Liver (tissue), 3 donors: Measurements from ENCODE around the gene DNAH10.

Experiments
- ATF3 ChIP-seq: IDR thresholded peaks from 2 replicates; pipeline ENCODE4 v1.6.1; 2016; ENCODE audit warnings: antibody characterized with exemption
- CTCF ChIP-seq: fragments of 150-350 bp; IDR thresholded peaks from 2 replicates; pipeline ENCODE4 v1.5.1; 2017; ENCODE audit warnings: improper control_type of control experiment, low read depth, low read length; ENCODE audit not compliant: missing input control
- EGR1 ChIP-seq, 2 donors: IDR thresholded peaks; 2 replicates each; pipeline ENCODE4 v1.6.1; 2016 to 2018; ENCODE audit warnings: antibody characterized with exemption in 2 of 2, low read depth in 2 of 2
- FOXA2 ChIP-seq: IDR thresholded peaks from 2 replicates; pipeline ENCODE4 v1.6.1; 2016; ENCODE audit warnings: antibody characterized with exemption
- GABPA ChIP-seq, 2 donors: IDR thresholded peaks in 1 of 2; conservative IDR thresholded peaks in 1 of 2; 2 replicates each; pipeline ENCODE4 v1.6.1; 2016; ENCODE audit warnings: antibody characterized with exemption in 2 of 2, mild to moderate bottlenecking in 1 of 2, moderate library complexity in 1 of 2
- JUND ChIP-seq, 2 donors: IDR thresholded peaks; 2 replicates each; pipeline ENCODE4 v1.6.1; 2016; ENCODE audit warnings: antibody characterized with exemption in 2 of 2
- MAX ChIP-seq: IDR thresholded peaks from 2 replicates; pipeline ENCODE4 v1.6.1; 2016; ENCODE audit warnings: antibody characterized with exemption
- RAD21 ChIP-seq, 2 donors: IDR thresholded peaks; 2 replicates each; pipeline ENCODE4 v1.6.1; 2016; ENCODE audit warnings: antibody characterized with exemption in 2 of 2, mild to moderate bottlenecking in 2 of 2
- REST ChIP-seq: IDR thresholded peaks from 2 replicates; pipeline ENCODE4 v1.6.1; 2016; ENCODE audit warnings: antibody characterized with exemption, mild to moderate bottlenecking
- SP1 ChIP-seq: IDR thresholded peaks from 2 replicates; pipeline ENCODE4 v1.6.1; 2018; ENCODE audit warnings: antibody characterized with exemption, mild to moderate bottlenecking
- TAF1 ChIP-seq: conservative IDR thresholded peaks from 2 replicates; pipeline ENCODE4 v1.6.1; 2016; ENCODE audit warnings: antibody characterized with exemption, mild to moderate bottlenecking
- YY1 ChIP-seq: IDR thresholded peaks from 2 replicates; pipeline ENCODE4 v1.6.1; 2016; ENCODE audit warnings: antibody characterized with exemption, mild to moderate bottlenecking
- ZBTB33 ChIP-seq: IDR thresholded peaks from 2 replicates; pipeline ENCODE4 v1.6.1; 2016; ENCODE audit warnings: antibody characterized with exemption
- donor health status: healthy.
- donor health status: healthy.

- TF ChIP-seq CTCF (no peak), ZBTB33 (no peak), YY1 (no peak), FOXA2 (no peak), REST (no peak), MAX (no peak), JUND (IDR thresholded peaks at IDR 0.05) (no peak), RAD21 (IDR thresholded peaks at IDR 0.05) (no peak), TAF1 (no peak), SP1 (no peak), GABPA (IDR thresholded peaks at IDR 0.05 in 1 of 2, conservative IDR thresholded peaks at IDR 0.05 in 1 of 2) (no peak), ATF3 (no peak), EGR1 (IDR thresholded peaks at IDR 0.05; ENCODE audit: low read depth in 2 of 2) (no peak)
Measured at GRCh38 chr12:123787466-123787865, 25.4 kb downstream of the DNAH10 start.
